MM.1S (cell line): ENCODE measurements around the gene KIAA1210.

ENCODE experiments used
- EZH2 ChIP-seq: fragments of 300-600 bp; sonication (generic); optimal IDR thresholded peaks from 2 replicates; pipeline ENCODE3; 2017; ENCODE audit warnings: low read depth, mild to moderate bottlenecking, antibody characterized with exemption, low read length, mixed read lengths
- EZH2phosphoT487 ChIP-seq: fragments of 300-600 bp; sonication (generic); IDR thresholded peaks from 2 replicates; pipeline ENCODE4 v1.6.1; 2018; ENCODE audit warnings: antibody characterized with exemption, low read length
- TF ChIP-seq, protein P1 (sequence below): fragments of 300-600 bp; sonication (generic); IDR thresholded peaks from 2 replicates; pipeline ENCODE4 v1.5.1; 2016; ENCODE audit warnings: antibody characterized with exemption, low read length, mixed read lengths

GRCh38 chrX:119158226-119158625 is 30.6 kb upstream of the KIAA1210 start:
- TF ChIP-seq, protein P1, sequence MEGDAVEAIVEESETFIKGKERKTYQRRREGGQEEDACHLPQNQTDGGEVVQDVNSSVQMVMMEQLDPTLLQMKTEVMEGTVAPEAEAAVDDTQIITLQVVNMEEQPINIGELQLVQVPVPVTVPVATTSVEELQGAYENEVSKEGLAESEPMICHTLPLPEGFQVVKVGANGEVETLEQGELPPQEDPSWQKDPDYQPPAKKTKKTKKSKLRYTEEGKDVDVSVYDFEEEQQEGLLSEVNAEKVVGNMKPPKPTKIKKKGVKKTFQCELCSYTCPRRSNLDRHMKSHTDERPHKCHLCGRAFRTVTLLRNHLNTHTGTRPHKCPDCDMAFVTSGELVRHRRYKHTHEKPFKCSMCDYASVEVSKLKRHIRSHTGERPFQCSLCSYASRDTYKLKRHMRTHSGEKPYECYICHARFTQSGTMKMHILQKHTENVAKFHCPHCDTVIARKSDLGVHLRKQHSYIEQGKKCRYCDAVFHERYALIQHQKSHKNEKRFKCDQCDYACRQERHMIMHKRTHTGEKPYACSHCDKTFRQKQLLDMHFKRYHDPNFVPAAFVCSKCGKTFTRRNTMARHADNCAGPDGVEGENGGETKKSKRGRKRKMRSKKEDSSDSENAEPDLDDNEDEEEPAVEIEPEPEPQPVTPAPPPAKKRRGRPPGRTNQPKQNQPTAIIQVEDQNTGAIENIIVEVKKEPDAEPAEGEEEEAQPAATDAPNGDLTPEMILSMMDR: no peak
- no peak for TF ChIP-seq EZH2
- no peak for TF ChIP-seq EZH2phosphoT487
